HG02981 (cell line): ENCODE results near the gene MARVELD1.
A peak's percentile ranks its signal among the peaks of the same experiment; 100 is the strongest.
"Not testable (repeated sequence)": the region's sequence is repeated elsewhere in the genome, so short reads cannot be mapped to it uniquely, and the experiment has no call there.

Source experiments
- ATAC-seq: cut with Tn5 transposase; IDR thresholded peaks from one replicate; pipeline ENCODE4 v1.9.1; 2021; ENCODE audit warnings: mild to moderate bottlenecking, moderate library complexity; ENCODE audit not compliant: unreplicated experiment

The MARVELD1 gene

DNA sequence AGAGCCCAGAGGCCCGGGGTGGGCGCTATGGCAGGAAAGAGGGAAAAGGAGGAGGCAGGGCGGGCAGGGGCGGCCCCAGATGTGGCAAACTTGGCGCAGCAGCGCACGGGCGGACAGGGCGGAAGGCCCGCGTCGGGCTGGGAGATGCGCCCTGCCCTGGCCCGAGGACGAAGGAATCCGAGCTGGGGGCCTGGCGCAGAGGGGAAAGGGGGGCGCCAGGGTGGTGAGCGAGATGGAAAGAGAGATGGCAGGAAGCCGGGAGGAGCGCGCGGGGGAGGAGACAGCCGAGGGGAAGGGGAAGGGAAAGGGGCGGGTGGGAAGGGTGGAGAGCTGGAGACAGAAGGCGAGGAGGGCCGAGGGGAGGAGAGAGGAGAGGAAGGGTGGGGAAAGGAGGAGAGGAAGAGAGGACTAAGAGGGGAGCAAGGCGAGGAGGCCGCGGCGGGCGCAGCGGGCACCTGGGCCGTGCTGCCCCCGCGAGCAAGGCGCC is at the start of gene MARVELD1:
Gene MARVELD1 (plus strand): TSS at position 392 of the 487 bp plus-strand sequence. CDS start 147 bp downstream, outside the sequence.
- ATAC-seq, result peak; percentile 18

DNA sequence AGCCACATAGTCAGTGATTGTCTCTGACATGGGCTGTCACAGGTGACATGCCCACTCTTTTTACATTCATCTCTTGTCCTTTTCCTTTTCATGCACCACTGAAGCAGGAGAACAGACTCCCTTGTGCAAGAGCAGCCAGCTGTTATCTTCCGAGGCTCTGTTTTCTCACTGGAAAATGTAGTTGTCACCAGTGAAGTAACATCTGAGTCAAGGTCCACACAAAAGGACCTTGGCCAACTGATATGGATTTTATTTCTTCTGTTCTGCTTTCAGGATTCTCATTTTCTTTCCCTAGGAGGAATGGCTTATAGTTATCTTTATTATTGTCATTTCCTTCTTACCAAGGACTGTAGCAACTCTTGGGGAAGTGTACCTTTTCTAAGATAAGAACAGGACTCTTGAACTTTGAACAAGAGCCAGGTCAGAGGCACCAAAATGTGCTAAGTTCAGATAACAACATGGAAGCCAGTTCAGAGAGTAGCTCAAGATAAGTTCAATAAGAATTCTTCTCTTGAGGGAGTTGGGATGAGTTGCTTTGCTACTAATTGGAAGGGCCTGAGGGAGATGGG is 49.2 kb upstream of the MARVELD1 start:
- no peak for ATAC-seq

DNA sequence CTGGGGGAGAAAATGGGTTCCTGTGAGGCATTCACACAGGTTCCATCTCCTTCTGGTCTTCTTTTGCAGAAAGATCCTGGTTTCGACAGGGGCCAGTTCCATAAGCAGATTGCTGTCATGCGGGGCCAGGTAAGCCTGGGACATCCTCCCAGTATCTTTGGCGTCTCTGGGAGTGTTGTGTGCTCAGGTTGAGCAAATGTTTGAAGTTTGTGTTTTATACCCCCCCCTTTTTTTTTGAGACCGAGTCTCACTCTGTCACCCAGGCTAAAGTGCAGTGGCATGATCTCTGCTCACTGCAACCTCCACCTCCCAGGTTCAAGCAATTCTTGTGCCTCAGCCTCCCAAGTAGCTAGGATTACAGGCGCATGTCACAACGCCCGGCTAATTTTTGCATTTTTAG is 46.5 kb upstream of the MARVELD1 start:
- ATAC-seq, result no peak

DNA sequence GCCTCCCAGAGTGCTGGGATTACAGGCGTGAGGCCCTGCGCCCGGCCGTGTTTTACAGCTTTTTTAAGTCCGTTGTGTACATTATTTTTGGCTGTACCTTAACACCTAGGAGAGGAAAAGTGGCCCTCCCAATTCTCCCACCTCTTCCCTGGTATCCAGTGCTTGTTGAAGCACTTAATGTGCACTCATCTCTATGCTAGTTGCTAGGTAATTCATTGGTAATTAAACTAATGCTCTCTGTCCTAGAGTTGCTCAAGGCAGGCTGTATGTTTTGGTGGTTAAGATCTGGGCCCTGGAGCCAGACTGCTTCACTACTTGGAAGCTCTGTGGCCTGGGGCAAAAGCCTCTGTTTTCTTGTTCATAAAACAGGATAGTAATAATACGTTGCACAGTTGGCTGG is 46.1 kb upstream of the MARVELD1 start:
- no peak for ATAC-seq

DNA sequence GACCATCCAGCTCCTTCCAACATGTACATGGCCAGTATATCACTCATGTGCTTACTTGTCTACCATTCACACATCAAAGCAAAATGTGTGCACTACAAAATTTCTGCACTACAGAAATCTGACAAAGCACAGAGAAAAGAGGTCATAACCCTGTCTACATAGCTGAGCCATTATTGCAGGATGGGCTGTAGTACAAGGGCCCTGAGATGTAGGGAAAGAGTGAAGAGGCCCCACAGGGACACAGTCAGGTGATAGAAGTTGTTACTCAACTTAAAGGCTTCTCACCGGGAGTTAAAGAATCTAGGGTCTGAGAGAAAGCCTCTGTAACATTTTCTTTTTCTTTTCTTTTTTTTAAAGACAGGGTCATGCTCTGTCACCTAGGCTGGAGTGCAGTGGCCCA is 44.0 kb upstream of the MARVELD1 start:
- no peak for ATAC-seq

DNA sequence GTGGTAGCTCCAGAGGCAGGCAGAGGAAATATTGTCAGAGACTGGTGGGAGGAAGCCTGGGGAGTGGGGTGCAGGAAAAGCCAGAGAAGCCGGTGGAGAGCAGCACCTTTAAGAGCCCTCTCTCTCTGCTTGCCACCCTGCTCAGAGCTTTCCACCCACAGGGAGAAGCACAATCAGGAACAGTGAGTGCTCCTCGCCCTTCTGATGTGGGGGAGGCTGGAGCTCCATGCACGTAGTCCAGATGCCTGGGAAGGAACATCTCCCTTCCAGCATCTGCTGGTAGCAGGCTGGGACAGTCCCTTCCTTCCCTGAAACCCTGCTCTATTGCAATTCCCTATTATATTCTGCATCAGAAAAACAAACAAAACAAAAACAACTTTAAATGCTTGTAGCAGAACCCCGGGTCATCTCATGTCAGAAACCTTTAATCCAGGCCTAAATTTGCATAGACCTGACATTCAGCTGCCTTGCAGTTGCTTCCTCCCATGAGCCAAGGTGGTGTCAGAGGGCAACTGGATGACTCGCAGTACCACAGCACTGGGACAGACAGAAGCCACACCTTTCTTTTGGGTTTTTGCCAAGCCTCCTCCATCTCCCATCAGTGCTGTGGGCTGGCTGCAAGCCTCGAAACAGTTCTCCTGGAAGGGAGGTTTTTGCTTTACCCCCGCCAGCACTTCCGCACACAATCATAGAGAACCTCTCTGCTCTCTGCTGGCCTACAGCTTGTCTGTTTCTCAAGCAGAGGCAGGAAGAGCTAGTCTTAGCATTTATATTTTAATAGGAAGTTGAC is 39.6 kb upstream of the MARVELD1 start:
- no peak for ATAC-seq

DNA sequence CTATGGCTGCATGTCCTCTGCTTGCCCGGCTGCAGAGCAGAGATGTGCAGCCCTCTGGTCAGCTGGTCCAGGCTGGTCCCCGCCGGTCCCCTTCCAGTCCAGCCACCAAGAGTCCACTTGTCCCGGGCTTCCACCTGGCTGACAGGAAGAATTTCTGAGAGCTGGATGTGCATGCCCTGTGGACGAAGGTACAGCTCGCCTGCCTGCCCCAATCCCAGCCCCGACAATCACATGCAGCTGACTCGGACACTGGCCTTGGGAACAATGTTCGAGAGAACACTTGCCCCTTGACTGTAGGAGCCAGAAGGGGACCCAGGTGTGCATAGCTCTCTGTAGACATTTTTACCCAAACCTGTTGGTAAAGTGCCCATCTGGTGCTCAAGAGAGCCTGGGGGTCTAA is 38.3 kb upstream of the MARVELD1 start:
- no peak for ATAC-seq

DNA sequence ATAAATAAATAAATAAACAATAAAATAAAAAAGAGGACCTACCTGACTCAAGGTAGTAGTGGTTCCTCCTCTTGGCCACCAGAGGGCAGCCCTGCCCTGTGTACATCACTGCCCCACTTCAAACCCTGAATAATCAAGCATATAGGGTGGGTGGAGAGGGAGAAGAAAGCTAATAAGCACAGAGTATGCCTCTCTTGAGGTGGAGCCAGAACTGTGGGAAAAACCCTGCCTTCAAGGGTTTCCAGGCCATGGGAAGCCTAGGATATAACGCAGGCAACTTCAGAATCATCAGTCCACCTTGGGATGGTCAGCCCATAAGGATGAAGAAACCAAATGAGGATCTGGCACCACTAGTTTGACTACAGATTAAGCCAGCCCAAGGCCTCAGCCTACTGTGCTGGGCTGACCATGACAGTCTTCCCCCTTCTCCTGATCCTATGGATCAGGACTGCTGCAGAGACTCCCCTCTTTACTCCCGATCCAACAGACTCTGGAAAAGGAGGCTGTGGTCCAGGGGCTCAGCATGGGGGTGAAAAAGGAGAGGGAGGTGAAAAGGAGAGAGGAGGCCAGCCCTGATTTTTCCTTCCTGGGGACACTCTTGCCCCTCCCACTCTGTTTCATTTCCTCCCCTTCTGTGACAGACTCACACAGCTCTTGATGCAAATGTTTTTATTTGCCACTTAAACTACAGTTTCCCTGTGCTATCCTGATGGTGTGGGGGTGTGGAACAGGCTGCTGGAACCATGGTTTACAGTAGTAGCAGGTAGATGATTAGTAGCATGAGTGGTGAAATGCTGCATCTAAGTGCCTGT is 36.6 kb upstream of the MARVELD1 start:
- ATAC-seq, result peak; percentile 64

DNA sequence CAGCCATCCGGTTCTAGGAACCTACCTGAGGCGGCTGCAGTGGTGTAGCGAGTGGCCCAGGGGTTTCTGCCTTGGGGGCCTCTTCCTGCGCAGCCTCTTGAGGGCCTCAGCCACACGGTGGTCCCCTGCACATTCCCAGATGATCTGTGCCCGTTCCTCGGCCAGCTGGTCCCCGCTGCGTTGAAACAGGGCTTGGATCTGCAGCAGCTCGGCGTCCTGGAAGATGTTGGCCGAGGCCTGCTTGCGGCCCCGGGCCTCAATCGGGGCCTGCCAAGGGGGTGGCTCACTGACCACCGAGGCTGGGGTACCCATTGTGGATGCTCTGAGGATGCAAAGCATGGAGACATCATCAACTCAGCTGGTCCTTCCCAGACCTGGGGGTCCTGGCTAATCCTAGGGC is 33.9 kb upstream of the MARVELD1 start:
- ATAC-seq, result no peak

DNA sequence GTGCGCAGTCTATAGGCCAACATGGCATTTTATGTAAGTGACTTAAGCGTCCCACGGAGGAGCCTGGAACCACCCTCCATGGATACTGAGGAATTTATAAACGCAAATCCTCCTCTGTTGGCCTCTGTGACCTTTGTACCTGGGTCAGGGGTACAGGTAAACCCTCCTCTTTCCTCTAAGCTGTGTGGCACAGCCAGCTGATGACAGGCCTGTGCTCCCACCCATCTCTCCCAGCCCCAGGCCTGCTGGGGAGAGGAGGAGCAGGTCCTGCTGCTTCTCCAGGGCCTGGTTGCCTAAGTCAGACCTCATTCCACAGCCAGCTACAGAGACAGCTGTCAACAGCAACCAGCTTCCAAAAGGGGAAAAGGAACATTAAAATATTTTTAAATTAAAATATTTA is 31.5 kb upstream of the MARVELD1 start:
- no peak for ATAC-seq

DNA sequence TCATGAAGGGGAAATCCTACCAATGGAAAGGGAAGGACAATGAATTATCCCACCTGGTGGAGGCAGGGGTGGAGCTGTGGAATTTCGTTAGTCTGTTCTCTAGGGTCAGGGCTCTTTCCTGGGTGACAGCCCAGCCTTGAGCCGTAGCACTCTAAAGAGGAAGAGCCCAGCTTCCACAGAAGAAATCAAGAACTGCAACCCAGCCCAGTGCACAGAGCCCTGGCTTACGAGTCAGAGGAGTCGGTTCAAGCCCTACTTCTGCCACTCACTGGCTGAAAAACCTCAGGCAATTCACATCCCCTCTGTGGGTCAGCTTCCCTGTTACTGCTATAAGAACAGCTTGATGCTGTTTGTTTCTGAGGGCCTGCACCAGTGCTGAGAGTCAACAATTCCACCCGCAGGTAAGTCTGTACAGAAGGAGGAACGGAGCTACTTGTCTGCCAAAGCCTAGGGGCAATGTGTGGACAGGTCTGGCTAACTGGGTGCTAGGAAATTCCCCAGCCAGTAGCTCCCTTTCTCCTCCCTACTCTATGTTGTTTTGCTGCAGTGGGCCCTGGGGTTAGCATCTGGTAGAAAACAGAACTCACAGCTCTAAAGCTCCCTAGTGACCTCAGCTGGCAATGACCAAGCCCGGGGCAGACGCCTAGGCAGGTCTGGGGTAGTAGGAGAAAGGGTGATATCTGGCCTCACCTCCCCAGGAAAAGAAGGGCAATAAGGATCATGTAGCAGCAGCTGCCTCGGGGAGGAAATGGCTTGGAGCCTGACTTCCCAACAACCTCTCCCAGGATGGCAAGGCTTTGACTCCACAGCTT is 29.8 kb upstream of the MARVELD1 start:
- ATAC-seq, result no peak

DNA sequence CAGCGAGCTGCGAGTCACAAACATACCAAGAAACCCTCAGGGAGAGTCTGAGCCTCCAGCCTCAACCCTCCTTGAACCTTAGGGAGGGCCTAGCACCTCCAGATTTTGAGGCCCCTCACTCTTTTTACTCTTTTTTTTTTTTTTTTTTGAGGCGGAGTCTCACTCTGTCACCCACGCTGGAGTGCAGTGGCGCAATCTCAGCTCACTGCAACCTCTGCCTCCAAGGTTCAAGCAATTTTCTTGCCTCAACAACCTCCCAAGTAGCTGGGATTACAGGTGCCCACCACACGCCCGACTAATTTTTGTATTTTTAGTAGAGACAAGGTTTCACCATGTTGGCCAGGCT is 29.2 kb upstream of the MARVELD1 start:
- ATAC-seq, result not testable (repeated sequence)

DNA sequence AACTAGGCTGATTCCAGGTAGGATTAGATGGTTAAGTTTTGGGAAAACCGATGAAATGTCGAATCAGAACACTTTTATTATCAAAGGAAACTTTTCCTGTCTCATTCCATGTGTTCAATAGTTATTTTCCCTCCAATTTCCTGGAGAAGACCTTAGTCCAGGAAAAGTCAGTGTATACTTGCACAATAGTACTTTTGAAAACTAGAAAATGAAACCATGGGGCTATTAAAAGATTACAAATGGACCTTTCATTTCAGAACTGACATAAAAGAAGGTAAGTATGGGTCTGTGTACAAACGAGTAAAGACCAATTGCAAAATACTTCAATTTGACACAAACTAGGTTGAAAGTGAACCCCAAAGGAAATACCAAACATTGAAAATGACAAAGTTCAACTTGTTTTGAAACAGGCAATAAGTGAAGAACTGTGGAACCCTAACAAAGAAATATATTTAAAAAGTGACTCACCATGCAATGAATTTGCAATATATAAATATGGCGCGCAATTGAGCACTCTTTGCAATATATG is 28.6 kb upstream of the MARVELD1 start:
- ATAC-seq, result no peak

DNA sequence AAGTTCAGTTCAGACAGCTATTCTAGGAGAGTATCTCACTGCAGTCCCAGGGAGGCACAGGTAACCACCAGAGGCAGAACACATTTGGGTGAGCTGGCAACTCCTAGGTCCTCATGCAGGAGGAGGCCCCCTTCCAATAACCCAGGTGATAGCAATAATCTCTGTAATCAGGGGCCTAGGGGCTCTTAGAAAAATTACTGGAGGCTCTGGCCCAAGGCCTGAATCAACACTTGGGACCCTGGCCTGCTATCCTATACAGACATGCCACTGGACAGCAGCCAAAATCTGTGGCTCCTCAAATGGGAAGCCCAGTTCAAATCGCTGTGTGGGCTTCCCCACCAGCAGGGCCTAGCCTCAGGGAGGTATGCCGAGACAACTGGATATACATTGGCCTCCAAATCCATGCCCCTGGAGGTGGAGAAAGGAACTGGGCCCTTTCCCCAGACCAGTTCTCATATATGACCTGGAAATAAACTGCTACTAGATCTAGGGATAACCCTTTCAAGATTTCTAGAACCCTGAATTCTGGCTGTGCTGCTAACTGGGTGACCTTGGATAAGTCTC is 28.1 kb upstream of the MARVELD1 start:
- ATAC-seq, result no peak

DNA sequence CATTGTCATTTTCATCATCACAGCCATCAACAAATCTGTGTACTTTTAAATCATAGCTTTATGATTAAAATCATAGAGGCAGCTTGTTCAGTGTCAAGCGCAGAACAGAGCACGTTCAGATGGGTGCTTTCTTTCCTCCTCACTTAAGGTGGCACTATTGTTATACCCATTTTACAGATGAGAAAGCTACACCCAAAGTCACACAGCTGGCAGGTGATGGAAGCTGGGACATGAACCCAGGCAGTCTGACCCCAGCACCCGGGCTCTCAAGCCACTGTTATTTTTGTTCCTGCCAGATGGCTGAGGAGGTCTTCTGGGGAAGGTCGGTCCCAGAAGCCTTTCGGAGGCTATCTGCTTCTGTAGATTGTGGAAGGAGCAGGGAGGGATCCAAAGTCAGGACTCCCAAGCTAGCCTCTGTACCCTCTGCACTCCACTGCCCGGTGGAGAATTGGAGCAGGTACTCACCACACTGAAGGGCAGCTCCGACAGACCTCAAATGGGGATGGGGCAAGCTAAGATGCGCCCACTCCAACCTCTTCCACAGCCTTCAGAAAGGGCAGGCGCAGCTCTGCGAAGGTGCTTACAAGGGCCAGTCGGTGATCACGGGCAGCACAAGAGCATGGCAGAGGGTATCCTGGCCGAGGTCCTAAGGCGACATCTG is 27.1 kb upstream of the MARVELD1 start:
- ATAC-seq, result no peak

DNA sequence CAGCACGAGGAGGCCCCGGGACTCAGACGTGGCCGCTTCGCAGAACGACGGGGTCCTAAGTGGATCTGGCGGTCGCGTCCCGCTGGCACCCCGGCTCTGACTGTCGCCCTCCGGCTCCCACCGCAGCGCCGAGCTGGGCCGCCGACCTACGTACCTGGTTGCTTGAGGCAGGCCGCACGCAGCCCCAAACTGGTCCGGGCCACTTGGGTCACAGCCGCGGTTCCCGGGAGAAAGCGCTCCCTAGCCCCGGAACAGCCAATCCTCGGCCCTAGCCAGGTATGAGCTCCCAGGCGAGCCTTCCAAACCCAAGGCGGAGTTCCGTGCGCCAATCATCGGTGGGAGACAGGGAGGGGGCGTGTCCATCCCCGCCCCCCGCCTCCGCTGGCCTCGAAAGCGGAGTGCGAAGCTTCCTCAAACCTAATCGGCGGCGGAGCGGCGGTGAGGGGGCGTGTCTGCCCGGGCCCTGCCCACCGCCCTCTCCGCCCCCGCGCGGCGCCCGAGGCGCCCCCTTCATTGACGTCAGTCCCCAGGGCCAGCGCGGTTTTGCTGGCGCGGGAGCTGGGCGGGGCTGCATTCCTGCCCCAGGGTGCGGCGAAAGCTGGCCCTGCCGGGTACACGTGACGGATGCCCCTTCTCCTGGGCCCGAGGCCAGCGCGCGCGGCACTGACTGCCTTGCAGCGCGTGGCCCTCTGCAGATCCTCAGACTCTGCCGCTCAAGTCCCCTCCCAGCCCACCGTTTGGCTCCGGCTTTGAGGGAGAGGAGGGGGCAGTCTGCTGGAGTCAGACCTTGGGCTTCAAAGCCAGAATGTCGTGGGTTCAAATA is 26.4 kb upstream of the MARVELD1 start, which contains the start of gene AVPI1:
Gene AVPI1 (minus strand): TSS at position 280 of the 823 bp plus-strand sequence. CDS start 7,336 bp downstream, outside the sequence.
- ATAC-seq, result peak; percentile 89

DNA sequence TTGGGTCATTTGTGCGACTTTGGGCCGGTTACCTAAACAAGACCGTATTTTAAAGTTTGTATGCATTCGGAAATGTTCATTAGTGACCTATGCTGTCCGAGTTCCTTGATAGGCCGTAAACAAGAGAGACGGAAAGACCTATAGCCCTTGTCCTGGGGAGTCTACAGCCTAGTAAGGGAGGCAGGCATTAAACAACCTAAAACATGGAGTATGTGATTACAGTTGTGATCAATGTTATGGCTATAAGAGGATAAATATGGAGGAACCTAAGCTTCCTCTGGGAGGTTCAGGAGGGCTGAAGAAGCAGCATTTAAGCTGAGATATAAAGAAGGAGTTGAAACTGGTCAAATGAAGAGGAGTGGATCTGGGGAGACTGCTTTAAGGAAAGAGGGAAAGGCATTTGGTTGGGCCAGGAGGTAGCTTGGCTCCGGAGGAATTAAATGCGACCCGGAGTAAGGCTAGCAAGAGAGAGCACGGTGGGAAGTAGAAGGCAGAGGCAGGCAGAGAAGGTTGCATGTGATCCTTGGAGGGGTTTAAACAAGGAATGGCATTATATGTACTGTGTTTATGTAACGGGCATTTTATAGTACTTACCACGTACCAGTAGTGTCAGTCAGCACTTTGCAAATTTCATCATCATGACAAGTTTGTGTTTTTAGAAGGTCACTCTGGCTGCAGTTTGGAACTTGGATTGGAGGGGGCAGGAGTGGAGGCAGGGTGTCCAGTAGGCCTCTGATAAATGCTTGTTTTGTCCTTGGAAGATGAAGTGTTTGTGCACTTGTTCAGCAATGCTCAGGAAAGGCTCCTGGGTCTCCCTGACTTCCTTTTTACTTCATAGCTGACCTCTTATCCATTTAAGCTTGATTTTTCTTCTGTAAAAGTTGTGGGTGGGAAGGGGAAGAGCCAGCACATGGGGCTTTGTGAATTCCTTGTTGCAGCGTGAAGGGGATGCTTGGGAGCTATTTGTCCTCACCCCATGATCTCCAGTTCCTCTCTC is 25.4 kb upstream of the MARVELD1 start:
- no peak for ATAC-seq
